SU-DHL-6 (cell line): Measurements from ENCODE around the gene CEP192.

Source experiments
- H2AFZ ChIP-seq: fragments of 200-600 bp; sonication (generic); 2 replicates; pipeline ENCODE4 v1.6.1; 2014; ENCODE audit warnings: low read depth, mild to moderate bottlenecking, moderate library complexity, mixed read lengths, antibody characterized with exemption, low read length; ENCODE audit not compliant: severe bottlenecking
- H3F3A ChIP-seq: fragments of 200-600 bp; shearing (Covaris generic); 2 replicates; pipeline ENCODE4 v1.6.0; 2016; ENCODE audit warnings: antibody characterized with exemption, mild to moderate bottlenecking; ENCODE audit not compliant: insufficient read depth
- H3K27ac ChIP-seq: fragments of 200-600 bp; sonication (generic); 2 replicates; pipeline ENCODE4 v1.5.1; 2016; ENCODE audit warnings: low read depth, mild to moderate bottlenecking, low read length, moderate library complexity, mixed read lengths
- H3K27me3 ChIP-seq: fragments of 200-600 bp; sonication (generic), shearing (Covaris generic); 2 replicates; pipeline ENCODE4 v1.6.0; 2014; ENCODE audit warnings: mild to moderate bottlenecking, low read length
- H3K36me3 ChIP-seq: fragments of 200-600 bp; sonication (generic); 2 replicates; pipeline ENCODE4 v1.6.1; 2014; ENCODE audit warnings: mild to moderate bottlenecking, low read length, mixed read lengths
- H3K4me2 ChIP-seq: fragments of 300-600, 200-600 bp; shearing (Covaris generic), sonication (generic); 2 replicates; pipeline ENCODE4 v1.6.0; 2014; ENCODE audit warnings: low read length, low read depth, mild to moderate bottlenecking; ENCODE audit not compliant: poor library complexity, severe bottlenecking
- H3K4me3 ChIP-seq: fragments of 200-600 bp; sonication (generic); 2 replicates; pipeline ENCODE4 v1.5.1; 2014; ENCODE audit warnings: antibody characterized with exemption, low read length, mild to moderate bottlenecking, mixed read lengths; ENCODE audit not compliant: insufficient read depth, poor library complexity, severe bottlenecking
- H3K79me2 ChIP-seq: fragments of 200-600 bp; sonication (generic); 2 replicates; pipeline ENCODE4 v1.6.1; 2014; ENCODE audit warnings: mild to moderate bottlenecking, low read length, moderate library complexity; ENCODE audit not compliant: insufficient read depth
- H3K9ac ChIP-seq: fragments of 200-600 bp; sonication (generic); 2 replicates; pipeline ENCODE4 v1.7.0; 2014; ENCODE audit warnings: mild to moderate bottlenecking, low read length
- H3K9me2 ChIP-seq: fragments of 200-600 bp; sonication (generic); replicated peaks from 2 replicates; pipeline ENCODE4 v1.6.1; 2014; ENCODE audit warnings: low read length; ENCODE audit not compliant: insufficient read depth
- H3K9me3 ChIP-seq: fragments of 200-600 bp; sonication (generic); 2 replicates; pipeline ENCODE4 v1.6.1; 2014; ENCODE audit warnings: low read length, mixed read lengths; ENCODE audit not compliant: insufficient read depth
- H4K20me1 ChIP-seq: fragments of 200-600 bp; sonication (generic); 2 replicates; pipeline ENCODE4 v1.6.1; 2014; ENCODE audit warnings: low read depth, mild to moderate bottlenecking, antibody characterized with exemption, low read length, moderate library complexity, mixed read lengths
- CTCF ChIP-seq: fragments of 200-600 bp; sonication (generic); IDR thresholded peaks from one replicate; pipeline ENCODE4 v1.5.1; 2017; ENCODE audit warnings: antibody characterized with exemption, mild to moderate bottlenecking, low read length, moderate library complexity; ENCODE audit not compliant: insufficient read depth, poor library complexity, severe bottlenecking
- EZH2phosphoT487 ChIP-seq: fragments of 200-600 bp; sonication (generic), shearing (Covaris generic); conservative IDR thresholded peaks from 2 replicates; pipeline ENCODE4 v1.6.1; 2018; ENCODE audit warnings: mild to moderate bottlenecking, antibody characterized with exemption, low read length, moderate library complexity, mixed read lengths

Gene CEP192

GRCh38 chr18:13173578-13174145, 182.5 kb downstream of the CEP192 start:
- Histone ChIP-seq H3F3A (no peaks in the 10 kb centered on the region), H3K9me2 (no peaks in the 10 kb centered on the region), H4K20me1 (no peaks in the 10 kb centered on the region), H3K4me2 (no peak overlapping the region), H3K79me2 (no peaks in the 10 kb centered on the region), H3K9me3 (no peaks in the 10 kb centered on the region), H3K27ac (no peak overlapping the region), H3K27me3 (no peaks in the 10 kb centered on the region), H2AFZ (no peak overlapping the region), H3K36me3 (no peaks in the 10 kb centered on the region), H3K9ac (no peak overlapping the region), H3K4me3 (no peak overlapping the region)
- TF ChIP-seq CTCF (no peak), EZH2phosphoT487 (no peak)
